GM18951 (cell line): ENCODE measurements around the gene FBN1.

Experiments used
- POLR2A ChIP-seq: IDR thresholded peaks from 4 replicates; pipeline ENCODE4 v1.6.1; 2011; ENCODE audit warnings: mild to moderate bottlenecking; ENCODE audit not compliant: insufficient read length, insufficient read depth; ENCODE audit errors: extremely low read depth
- in situ Hi-C: fragments of 300-500 bp; cut with MboI; formaldehyde crosslinking; loops from one replicate; pipeline ENCODE4 v1.12.0; 2022; ENCODE audit warnings: low sequenced_read_pairs, mixed read lengths, inconsistent platforms; ENCODE audit not compliant: unreplicated experiment

FBN1 gene

DNA sequence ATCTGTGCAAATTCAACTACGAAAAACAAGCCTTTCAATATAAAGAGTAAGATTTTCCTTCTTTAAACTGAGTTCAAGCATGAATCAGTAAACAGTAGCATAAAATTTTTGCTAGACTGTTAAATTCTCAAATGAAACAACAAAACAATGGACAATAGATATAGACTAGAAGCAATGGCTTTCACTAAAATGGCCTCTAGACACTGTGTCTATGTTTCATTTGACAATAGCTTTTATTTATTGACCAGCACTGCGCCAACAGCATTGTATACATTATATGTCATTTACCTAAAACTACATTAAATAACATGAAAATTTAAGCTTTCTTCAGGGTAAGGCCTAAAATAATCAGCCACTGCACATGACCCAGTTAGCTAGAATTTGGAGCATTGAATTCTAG lies 165.8 kb downstream of the FBN1 start:
- in situ Hi-C loops = no loop called here
- TF ChIP-seq POLR2A = no peak

DNA sequence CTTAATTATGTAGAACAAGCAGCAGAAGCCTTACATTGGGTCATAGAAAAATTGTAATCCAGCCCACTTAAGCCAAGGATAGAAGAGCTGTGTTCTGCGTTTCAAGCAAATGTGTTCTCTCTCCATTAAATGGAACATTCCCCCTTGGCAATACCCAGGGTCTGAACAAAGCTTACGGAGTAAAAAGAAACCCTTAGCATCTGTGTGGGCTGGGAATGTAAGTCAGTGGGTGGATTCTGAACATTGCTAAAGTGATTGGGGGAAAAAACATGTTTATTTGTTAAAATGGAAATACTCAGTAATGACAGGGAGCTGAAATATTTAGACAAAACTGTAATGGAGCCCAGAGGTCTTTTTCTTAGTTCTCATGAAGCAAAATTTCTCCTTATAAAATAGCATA lies 166.9 kb downstream of the FBN1 start:
- TF ChIP-seq POLR2A = no peak
- in situ Hi-C loops = no loop called here

DNA sequence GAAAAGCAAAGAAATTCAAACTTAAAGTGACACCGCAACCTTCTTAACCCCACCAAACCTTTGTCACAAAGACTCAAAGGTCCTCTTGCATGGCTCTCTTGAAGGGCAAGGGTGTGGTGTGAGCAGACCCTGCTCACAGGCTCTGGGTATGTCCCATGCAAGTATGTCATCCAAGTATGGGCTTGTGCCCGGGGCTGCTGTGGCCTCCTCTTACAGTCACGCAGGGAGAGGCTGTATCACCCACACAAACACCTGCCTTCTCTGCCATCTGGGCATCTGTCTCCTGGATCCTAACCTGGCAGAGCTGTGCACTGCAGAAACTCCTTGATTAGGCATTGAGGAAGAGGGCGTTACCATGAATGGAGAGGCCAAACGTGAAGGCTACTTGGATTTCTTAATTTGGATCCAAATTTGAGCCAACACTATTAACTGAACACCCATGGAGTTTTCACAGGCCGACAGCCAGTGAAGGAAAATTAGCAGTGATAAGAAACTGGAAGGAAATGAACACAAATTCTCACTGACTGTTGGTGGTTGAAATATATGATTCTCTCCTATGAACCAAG lies 167.6 kb downstream of the FBN1 start:
- TF ChIP-seq POLR2A = no peak
- in situ Hi-C loops = no loop called here

GRCh38 chr15:48475600-48476395 lies 169.7 kb downstream of the FBN1 start:
- in situ Hi-C loops = no loop called here
- no peak for TF ChIP-seq POLR2A

- in situ Hi-C loops = no loop called here
- no peak for TF ChIP-seq POLR2A
Measured at GRCh38 chr15:48473667-48474066, 171.8 kb downstream of the FBN1 start.

- no peak for TF ChIP-seq POLR2A
- in situ Hi-C loops = no loop called here
Measured at GRCh38 chr15:48472756-48473155, 172.8 kb downstream of the FBN1 start.

GRCh38 chr15:48471073-48471472 lies 174.4 kb downstream of the FBN1 start:
- in situ Hi-C loops = no loop called here
- TF ChIP-seq POLR2A = no peak

GRCh38 chr15:48470096-48470495 lies 175.4 kb downstream of the FBN1 start:
- in situ Hi-C loops = no loop called here
- TF ChIP-seq POLR2A = no peak

GRCh38 chr15:48469681-48470080 lies 175.8 kb downstream of the FBN1 start:
- TF ChIP-seq POLR2A = no peak
- in situ Hi-C loops = no loop called here

- in situ Hi-C loops = no loop called here
Measured at GRCh38 chr15:48469271-48469670, 176.2 kb downstream of the FBN1 start.

GRCh38 chr15:48467801-48468200 lies 177.7 kb downstream of the FBN1 start:
- no peak for TF ChIP-seq POLR2A
- in situ Hi-C loops = no loop called here

More at GRCh38 chr15:48469271-48469670, 176.2 kb downstream of the FBN1 start:
- TF ChIP-seq POLR2A = no peak

- no peak for TF ChIP-seq POLR2A
- in situ Hi-C loops = no loop called here
Measured at GRCh38 chr15:48466820-48467219, 178.7 kb downstream of the FBN1 start.

DNA sequence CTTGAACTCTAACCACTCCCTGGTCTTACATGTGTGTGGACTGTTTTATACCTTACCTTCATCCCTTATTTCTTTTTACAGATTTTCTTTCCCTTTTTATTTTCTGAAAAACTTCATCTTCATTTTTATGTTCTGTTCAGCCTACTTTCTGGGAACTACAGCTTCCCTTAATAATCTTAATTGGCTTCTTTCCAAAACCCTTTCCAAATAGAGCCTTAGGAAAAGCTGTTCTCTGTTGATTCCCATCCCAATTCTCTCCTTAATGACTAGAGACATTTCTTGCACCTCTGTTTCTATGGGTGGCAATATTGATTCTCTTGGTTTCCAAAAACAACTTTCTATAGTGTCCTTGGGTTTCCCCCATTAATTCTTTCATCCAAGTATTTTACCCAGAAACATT lies 179.4 kb downstream of the FBN1 start:
- TF ChIP-seq POLR2A = no peak

DNA sequence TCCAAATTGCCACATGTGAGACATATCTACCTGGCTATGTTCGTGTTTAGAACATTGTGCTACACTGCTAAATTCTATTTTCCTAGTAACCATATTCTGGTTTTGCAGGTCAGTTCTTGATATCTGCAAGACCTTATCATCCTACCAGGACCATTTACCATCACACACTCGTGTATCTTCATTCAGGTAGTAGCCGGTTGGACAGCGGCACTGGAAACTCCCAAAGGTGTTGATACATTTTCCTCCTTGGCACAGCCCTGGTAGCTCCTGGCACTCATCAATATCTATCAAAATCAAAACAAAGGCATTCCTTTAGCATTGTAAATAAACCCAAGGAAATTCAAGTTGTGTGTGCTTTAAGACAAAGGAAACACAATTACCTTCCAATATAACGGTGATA lies 180.1 kb downstream of the FBN1 start:
- in situ Hi-C loops = no loop called here
- no peak for TF ChIP-seq POLR2A

More for the DNA sequence above, 179.4 kb downstream of the FBN1 start:
- in situ Hi-C loops = no loop called here
